ENCODE results near the gene GTF3C5. TPM values are rescaled to one million over a fixed set of nuclear protein-coding genes. Genes with fewer than 3 reads are reported as not detected.

Gene GTF3C5
- total RNA-seq, 1 experiment from 2014 or later, result 104 TPM

DNA sequence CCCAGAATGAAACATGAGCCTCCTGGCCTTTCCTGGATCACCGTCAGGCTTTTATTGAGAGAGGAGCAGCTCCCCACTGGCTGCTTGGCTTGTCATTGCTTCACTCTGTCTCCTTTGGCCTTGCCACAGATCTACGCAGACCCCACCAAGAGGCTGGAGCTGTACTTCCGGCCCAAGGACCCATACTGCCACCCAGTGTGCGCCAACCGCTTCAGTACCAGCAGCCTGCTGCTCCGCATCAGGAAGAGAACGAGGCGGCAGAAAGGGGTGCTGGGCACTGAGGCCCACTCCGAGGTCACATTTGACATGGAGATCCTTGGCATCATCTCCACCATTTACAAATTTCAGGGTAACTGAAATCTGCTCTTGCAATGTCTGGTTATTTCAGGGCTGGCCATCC, 11.2 kb downstream of the GTF3C5 start (continued):
- TF ChIP-seq, protein P1, sequence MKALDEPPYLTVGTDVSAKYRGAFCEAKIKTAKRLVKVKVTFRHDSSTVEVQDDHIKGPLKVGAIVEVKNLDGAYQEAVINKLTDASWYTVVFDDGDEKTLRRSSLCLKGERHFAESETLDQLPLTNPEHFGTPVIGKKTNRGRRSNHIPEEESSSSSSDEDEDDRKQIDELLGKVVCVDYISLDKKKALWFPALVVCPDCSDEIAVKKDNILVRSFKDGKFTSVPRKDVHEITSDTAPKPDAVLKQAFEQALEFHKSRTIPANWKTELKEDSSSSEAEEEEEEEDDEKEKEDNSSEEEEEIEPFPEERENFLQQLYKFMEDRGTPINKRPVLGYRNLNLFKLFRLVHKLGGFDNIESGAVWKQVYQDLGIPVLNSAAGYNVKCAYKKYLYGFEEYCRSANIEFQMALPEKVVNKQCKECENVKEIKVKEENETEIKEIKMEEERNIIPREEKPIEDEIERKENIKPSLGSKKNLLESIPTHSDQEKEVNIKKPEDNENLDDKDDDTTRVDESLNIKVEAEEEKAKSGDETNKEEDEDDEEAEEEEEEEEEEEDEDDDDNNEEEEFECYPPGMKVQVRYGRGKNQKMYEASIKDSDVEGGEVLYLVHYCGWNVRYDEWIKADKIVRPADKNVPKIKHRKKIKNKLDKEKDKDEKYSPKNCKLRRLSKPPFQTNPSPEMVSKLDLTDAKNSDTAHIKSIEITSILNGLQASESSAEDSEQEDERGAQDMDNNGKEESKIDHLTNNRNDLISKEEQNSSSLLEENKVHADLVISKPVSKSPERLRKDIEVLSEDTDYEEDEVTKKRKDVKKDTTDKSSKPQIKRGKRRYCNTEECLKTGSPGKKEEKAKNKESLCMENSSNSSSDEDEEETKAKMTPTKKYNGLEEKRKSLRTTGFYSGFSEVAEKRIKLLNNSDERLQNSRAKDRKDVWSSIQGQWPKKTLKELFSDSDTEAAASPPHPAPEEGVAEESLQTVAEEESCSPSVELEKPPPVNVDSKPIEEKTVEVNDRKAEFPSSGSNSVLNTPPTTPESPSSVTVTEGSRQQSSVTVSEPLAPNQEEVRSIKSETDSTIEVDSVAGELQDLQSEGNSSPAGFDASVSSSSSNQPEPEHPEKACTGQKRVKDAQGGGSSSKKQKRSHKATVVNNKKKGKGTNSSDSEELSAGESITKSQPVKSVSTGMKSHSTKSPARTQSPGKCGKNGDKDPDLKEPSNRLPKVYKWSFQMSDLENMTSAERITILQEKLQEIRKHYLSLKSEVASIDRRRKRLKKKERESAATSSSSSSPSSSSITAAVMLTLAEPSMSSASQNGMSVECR (CRISPR knock-in tag; IDR thresholded peaks at IDR 0.05; ENCODE audit: borderline replicate concordance), result no peak
- TF ChIP-seq ZNF671 (CRISPR knock-in tag; IDR thresholded peaks at IDR 0.05), result no peak

DNA sequence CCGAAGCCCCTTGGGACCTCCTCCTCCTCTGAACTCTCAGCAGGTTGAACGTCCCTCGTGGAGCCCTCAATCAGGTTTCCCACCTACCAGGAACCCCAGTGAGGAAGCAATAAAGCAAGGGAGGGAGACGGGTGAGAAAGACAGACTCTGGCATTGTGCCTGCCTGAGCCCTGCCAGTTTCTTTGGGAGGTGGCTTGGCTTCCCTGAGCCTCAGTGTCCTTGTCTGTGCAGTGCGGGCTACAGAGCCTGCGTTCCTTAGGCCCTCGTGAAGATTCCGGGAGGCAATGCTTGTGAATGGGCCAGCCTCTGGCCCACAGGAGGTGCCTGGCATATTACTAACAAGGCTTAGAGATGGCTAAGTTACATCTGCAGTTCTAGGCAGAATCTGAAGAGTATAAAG, 11.9 kb downstream of the GTF3C5 start:
- H3K9me3 Mint-ChIP-seq, result no peaks in the 10 kb centered on the region
- peaks cover 59% of the 10 kb centered on the region for H3K36me3 Mint-ChIP-seq
- POLR2A ChIA-PET, result no interaction called here
- TF ChIP-seq MXD4 (CRISPR knock-in tag; IDR thresholded peaks at IDR 0.05; ENCODE audit: borderline replicate concordance), result no peak
- no peak for TF ChIP-seq TP53 (CRISPR knock-in tag; IDR thresholded peaks at IDR 0.05)
- no peak for TF ChIP-seq ZNF219 (CRISPR knock-in tag; IDR thresholded peaks at IDR 0.05; ENCODE audit: borderline replicate concordance)
- TF ChIP-seq, protein P2, sequence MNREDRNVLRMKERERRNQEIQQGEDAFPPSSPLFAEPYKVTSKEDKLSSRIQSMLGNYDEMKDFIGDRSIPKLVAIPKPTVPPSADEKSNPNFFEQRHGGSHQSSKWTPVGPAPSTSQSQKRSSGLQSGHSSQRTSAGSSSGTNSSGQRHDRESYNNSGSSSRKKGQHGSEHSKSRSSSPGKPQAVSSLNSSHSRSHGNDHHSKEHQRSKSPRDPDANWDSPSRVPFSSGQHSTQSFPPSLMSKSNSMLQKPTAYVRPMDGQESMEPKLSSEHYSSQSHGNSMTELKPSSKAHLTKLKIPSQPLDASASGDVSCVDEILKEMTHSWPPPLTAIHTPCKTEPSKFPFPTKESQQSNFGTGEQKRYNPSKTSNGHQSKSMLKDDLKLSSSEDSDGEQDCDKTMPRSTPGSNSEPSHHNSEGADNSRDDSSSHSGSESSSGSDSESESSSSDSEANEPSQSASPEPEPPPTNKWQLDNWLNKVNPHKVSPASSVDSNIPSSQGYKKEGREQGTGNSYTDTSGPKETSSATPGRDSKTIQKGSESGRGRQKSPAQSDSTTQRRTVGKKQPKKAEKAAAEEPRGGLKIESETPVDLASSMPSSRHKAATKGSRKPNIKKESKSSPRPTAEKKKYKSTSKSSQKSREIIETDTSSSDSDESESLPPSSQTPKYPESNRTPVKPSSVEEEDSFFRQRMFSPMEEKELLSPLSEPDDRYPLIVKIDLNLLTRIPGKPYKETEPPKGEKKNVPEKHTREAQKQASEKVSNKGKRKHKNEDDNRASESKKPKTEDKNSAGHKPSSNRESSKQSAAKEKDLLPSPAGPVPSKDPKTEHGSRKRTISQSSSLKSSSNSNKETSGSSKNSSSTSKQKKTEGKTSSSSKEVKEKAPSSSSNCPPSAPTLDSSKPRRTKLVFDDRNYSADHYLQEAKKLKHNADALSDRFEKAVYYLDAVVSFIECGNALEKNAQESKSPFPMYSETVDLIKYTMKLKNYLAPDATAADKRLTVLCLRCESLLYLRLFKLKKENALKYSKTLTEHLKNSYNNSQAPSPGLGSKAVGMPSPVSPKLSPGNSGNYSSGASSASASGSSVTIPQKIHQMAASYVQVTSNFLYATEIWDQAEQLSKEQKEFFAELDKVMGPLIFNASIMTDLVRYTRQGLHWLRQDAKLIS (CRISPR knock-in tag; IDR thresholded peaks at IDR 0.05; ENCODE audit: borderline replicate concordance), result no peak
- TF ChIP-seq SP1 (CRISPR knock-in tag; conservative IDR thresholded peaks at IDR 0.05), result no peak
- TF ChIP-seq, protein P3, sequence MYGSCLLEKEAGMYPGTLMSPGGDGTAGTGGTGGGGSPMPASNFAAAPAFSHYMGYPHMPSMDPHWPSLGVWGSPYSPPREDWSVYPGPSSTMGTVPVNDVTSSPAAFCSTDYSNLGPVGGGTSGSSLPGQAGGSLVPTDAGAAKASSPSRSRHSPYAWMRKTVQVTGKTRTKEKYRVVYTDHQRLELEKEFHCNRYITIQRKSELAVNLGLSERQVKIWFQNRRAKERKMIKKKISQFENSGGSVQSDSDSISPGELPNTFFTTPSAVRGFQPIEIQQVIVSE (CRISPR knock-in tag; IDR thresholded peaks at IDR 0.05; ENCODE audit: borderline replicate concordance), result no peak
- H3K27ac Mint-ChIP-seq, result no peak overlapping the region
- no peaks in the 10 kb centered on the region for H3K4me1 Mint-ChIP-seq
- no peak for ATAC-seq
- DNase-seq (ENCODE audit: low spot score), result no peak
- H3K27me3 Mint-ChIP-seq (ENCODE audit: low read depth), result no peaks in the 10 kb centered on the region; the same call in 1 of the 2 replicates
- CTCF ChIA-PET, result interaction anchor here (0.6 kb wide), 1 partner anchor 118 kb away, joined by 3 read pairs; no protein-coding TSS in a partner anchor
- H3K4me3 Mint-ChIP-seq, result no peak overlapping the region

DNA sequence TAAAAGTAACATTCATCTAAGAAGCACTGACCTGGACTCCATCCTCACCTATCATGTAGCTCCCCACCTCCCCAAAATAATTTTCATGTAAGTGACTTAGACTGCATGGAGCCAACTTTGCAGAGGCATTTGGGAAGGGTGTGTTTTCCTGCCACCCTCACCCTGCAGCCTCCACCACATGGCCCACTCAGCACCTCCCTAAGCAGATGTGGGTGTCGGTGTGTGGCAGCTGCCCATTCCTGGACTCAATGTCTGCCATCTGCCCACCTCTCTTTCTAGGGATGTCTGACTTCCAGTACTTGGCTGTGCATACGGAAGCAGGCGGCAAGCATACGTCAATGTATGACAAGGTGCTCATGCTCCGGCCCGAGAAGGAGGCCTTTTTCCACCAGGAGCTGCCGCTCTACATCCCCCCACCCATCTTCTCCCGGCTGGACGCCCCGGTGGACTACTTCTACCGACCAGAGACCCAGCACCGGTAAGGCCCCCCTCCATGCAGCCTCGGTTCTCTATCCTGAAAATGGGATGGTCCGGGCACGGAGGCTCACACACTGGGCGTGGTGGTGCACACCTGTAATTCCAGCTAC, 12.7 kb downstream of the GTF3C5 start:
- ATAC-seq (no peak), DNase-seq (ENCODE audit: low spot score) (no peak)
- H3K36me3 Mint-ChIP-seq, result peaks cover 59% of the 10 kb centered on the region
- no peaks in the 10 kb centered on the region; the same call in 1 of the 2 replicates for H3K27me3 Mint-ChIP-seq (ENCODE audit: low read depth)
- no peaks in the 10 kb centered on the region for H3K4me1 Mint-ChIP-seq
- POLR2A ChIA-PET, result no interaction called here
- no peak overlapping the region for H3K4me3 Mint-ChIP-seq
- H3K9me3 Mint-ChIP-seq, result no peaks in the 10 kb centered on the region
- CTCF ChIA-PET, result interaction anchor here (1.0 kb wide), 1 partner anchor 13 kb away, joined by 3 read pairs; the partner anchor contains the start of gene GTF3C5
- no peak overlapping the region for H3K27ac Mint-ChIP-seq
- TF ChIP-seq ZNF317 (CRISPR knock-in tag; IDR thresholded peaks at IDR 0.05; ENCODE audit: borderline replicate concordance, low read depth) (no peak), SMAD3 (CRISPR knock-in tag; IDR thresholded peaks at IDR 0.05; ENCODE audit: borderline replicate concordance) (no peak), TEAD1 (CRISPR knock-in tag; IDR thresholded peaks at IDR 0.05) (no peak), ZNF396 (CRISPR knock-in tag; IDR thresholded peaks at IDR 0.05; ENCODE audit: borderline replicate concordance) (no peak)
- TF ChIP-seq, protein P2 (CRISPR knock-in tag; IDR thresholded peaks at IDR 0.05; ENCODE audit: borderline replicate concordance), result no peak
- TF ChIP-seq, protein P4, sequence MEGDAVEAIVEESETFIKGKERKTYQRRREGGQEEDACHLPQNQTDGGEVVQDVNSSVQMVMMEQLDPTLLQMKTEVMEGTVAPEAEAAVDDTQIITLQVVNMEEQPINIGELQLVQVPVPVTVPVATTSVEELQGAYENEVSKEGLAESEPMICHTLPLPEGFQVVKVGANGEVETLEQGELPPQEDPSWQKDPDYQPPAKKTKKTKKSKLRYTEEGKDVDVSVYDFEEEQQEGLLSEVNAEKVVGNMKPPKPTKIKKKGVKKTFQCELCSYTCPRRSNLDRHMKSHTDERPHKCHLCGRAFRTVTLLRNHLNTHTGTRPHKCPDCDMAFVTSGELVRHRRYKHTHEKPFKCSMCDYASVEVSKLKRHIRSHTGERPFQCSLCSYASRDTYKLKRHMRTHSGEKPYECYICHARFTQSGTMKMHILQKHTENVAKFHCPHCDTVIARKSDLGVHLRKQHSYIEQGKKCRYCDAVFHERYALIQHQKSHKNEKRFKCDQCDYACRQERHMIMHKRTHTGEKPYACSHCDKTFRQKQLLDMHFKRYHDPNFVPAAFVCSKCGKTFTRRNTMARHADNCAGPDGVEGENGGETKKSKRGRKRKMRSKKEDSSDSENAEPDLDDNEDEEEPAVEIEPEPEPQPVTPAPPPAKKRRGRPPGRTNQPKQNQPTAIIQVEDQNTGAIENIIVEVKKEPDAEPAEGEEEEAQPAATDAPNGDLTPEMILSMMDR (IDR thresholded peaks at IDR 0.05), result no peak

Measured in WTC11 (cell line).